Activated gamma-delta T cell (primary cell): ENCODE data around the gene DRD4.

Source experiments
- DNase-seq: peaks from one replicate; lab custom pipeline; 2025; lab: John Stamatoyannopoulos, UW

The DRD4 gene

GRCh38 chr11:621838-622237, 15.2 kb upstream of the DRD4 start:
- DNase-seq, result no peak

GRCh38 chr11:623349-623869, 13.7 kb upstream of the DRD4 start:
- DNase-seq, result no peak

DNA sequence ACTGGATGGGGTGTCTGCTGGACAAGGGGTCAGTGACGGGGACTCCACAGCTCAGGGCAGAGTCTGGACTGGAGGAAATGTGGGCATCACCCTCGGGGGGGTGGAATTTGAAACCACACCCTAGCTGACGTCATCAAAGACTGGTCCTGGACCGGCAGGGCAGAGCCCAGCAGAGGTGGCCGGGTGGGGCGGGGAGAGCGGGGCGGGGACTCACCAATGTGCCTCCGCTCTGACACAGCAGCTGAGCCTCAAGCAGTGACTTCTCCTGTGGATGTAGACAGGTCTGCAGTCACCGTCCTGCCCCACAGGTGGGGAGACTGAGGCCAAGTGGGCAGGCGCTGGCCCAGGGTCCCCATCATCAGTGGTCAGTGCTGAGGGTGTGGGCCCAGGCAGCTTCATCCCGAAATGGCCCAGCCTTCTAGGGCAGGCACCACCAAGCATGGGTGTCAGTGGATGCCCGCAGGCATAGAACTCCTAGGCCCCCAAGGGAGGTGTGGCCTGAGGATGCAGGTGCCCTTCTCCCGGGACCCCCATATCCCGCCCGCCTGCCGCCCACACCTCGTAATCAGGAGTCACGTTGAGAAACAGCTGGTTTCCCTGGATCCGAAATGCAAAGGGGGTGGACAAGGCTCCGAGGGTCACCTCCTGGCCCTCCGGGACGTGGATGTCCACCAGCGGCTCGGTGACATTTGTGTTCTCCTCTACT, 12.9 kb upstream of the DRD4 start:
- DNase-seq, result no peak

- no peak for DNase-seq
These were observed 12.1 kb upstream of the DRD4 start, which contains the start of gene CDHR5 for GRCh38 chr11:624705-625635. Gene CDHR5 (minus strand): TSS chr11:624955. CDS start chr11:624902, 53 bp downstream.

GRCh38 chr11:625636-626268, 11.3 kb upstream of the DRD4 start:
- DNase-seq, result no peak

- no peak for DNase-seq
These were observed 10.4 kb upstream of the DRD4 start, which contains the start of gene SCT for GRCh38 chr11:626475-627307. Gene SCT (minus strand): TSS chr11:627181. CDS start chr11:627143, 38 bp downstream.

GRCh38 chr11:627308-627576, 9.8 kb upstream of the DRD4 start:
- no peak for DNase-seq

DNA sequence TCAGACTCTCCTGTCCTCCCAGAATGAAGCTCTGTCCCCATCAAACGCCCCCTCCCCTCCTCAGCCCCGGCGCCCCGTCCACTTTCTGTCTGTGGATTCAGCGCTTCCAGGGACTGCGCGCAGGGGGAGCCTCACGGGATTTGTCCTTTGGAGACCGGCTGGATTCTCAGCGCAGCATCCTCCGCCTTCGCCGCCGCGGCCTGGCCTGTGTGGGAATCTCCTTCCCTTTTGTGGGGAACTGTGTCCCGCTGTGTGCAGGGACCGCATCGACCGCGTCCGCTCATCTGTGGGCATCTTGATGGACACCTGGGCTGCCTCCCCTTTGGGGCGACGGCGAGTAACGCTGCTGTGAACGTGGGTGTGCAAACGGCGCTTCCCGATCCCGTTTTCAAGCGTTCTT, 9.0 kb upstream of the DRD4 start:
- DNase-seq, result no peak

DNA sequence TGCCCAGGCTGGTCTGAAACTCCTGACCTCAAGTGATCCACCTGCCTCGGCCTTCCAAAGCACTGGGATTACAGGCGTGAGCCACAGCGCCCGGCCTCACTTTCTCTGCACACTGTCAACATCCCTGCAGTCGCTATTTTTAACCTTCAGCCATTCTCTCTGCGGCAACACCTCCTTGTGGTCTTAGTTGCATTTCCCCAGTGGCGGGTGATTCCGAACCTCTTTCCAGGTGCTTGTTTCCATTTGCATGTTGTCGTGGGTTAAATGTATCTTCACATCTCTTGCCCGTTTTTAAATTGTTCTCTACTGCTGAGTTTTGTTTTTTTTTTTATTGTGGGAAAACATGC, 7.9 kb upstream of the DRD4 start:
- DNase-seq, result no peak

DNA sequence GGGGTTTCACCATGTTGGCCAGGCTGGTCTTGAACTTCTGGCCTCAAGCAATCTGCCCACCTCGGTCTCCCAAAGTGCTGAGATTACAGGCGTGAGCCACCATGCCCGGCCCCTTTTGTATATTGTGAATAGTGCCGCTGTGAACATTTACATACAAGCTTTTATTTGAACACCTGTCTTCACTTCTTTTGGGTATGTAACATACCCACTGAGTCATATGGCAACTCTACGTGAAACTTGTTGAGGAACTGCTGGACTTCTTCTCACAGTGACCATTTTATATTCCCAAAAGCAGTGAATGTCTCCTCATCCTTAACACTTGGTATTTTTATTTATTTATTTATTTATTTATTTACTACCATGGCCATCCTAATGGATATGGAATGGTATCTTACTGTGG, 6.2 kb upstream of the DRD4 start:
- DNase-seq, result no peak

DNA sequence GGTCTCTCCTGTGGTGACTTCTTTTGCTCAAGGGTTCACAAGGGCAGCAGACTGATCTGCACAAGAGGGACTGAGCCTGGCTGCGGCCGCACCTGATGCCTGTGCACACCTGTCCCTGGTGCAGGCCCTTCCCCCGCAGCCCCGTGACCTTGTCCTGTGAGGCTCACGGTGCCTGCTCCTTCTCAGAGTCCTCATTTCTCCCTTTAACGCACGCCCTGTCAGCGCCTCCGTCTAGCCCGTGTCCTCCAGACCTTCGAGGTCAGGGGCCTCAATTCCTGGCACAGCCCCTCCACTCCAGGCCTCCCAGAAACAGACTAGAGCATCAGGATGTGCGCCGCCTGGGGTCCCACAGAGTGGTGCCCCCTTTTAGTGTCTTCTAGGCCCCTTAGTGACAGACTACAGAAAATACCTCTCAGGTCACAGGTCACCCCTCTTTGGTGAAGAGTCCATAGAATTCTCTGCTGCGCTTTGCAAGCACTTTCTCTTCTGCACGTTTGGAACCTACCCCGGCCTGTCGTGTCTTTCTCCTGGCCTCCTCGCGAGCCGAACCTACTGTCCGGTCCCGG, 1.0 kb upstream of the DRD4 start:
- DNase-seq, result no peak

DNA sequence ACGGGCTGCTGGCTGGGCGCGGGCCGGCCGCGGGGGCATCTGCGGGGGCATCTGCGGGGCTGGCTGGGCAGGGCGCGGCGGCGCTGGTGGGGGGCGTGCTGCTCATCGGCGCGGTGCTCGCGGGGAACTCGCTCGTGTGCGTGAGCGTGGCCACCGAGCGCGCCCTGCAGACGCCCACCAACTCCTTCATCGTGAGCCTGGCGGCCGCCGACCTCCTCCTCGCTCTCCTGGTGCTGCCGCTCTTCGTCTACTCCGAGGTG, 194 bp downstream of the DRD4 start:
- DNase-seq, result no peak

DNA sequence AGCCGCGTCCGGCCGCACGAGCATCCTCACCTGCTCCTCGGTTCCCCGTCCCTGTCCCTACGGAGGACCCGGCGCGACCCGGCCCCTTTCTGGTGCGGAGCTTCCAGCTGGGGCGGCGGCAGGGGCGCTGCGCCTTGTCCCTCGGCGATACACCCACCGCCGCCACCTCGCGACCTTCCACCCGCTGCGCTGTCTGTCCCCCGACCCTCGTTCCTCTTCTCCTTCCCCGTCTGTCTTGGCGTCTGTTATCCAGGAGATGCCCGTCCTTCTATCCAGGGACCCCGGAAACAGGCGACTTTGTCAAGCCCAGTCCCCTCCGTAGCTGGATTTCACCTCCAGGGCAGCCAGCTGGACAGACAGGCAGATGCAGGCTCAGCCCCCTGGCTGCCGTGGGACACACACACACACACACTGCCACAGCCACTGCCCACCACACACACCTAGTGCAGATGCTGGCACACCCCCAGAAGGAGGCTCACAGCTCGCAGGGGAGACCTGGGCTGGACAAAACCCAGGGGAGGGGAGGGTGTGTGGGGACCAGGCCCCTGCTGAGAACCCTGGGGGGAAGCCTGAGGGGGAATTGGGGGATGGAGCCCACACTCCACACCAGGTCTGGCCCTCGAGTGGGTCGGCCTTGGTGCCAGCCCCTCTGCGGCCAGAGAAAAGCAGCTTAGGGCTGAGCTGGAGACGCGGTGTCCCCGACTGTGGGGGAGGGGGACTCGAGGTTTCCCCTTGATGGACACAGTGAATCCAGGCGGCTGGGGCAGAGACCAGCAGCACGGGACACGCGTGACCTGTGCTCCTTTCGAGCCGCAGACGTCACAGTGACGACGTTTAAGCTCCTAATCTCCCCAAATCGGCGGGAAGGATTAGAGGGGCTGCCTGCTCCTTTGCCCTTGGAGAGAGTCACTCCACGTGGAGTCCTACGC, 788 bp downstream of the DRD4 start:
- no peak for DNase-seq

DNA sequence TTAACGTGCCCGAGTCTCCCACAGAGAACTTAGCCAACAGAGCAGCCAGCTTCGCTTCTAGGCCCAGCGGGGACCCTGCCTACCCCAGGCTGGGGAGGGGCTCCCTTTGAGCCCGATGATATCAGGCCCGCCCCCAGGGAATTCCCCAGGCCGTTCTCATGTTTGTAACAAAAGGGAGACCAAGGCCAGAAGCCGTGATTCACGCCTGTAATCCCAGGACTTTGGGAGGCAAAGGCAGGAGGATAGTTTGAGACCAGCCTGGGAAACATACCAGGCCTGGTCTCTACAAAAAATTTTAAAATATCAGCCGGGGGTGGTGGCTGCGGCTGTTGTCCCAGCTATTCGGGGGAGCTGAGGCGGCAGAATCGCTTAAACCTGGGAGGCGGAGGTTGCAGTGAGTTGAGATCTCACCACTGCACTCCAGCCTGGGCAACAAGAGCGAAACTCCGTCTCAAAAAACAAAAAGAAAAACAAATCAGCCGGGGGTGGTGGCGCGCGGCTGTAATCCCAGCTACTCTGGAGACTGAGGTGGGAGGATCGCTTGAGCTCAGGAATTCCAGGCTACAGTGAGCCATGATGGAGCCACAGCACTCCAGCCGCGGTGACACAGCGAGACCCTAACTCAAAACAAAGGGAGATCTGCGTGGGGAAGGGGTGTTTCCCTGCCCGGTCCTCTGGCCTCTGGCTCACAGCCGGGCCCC, 1.7 kb downstream of the DRD4 start:
- DNase-seq, result no peak

DNA sequence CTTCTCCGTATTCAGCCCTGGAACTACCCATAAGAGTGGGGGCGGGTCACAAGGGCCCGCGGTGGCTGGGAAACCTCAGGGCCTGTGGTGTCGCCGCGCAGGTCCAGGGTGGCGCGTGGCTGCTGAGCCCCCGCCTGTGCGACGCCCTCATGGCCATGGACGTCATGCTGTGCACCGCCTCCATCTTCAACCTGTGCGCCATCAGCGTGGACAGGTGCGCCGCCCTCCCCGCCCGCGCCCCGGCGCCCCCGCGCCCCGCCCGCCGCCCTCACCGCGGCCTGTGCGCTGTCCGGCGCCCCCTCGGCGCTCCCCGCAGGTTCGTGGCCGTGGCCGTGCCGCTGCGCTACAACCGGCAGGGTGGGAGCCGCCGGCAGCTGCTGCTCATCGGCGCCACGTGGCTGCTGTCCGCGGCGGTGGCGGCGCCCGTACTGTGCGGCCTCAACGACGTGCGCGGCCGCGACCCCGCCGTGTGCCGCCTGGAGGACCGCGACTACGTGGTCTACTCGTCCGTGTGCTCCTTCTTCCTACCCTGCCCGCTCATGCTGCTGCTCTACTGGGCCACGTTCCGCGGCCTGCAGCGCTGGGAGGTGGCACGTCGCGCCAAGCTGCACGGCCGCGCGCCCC, 2.4 kb downstream of the DRD4 start:
- no peak for DNase-seq

DNA sequence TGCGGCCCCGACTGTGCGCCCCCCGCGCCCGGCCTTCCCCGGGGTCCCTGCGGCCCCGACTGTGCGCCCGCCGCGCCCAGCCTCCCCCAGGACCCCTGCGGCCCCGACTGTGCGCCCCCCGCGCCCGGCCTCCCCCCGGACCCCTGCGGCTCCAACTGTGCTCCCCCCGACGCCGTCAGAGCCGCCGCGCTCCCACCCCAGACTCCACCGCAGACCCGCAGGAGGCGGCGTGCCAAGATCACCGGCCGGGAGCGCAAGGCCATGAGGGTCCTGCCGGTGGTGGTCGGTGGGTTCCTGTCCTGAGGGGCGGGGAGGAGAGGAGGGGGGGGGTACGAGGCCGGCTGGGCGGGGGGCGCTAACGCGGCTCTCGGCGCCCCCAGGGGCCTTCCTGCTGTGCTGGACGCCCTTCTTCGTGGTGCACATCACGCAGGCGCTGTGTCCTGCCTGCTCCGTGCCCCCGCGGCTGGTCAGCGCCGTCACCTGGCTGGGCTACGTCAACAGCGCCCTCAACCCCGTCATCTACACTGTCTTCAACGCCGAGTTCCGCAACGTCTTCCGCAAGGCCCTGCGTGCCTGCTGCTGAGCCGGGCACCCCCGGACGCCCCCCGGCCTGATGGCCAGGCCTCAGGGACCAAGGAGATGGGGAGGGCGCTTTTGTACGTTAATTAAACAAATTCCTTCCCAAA, 3.1 kb downstream of the DRD4 start:
- no peak for DNase-seq

DNA sequence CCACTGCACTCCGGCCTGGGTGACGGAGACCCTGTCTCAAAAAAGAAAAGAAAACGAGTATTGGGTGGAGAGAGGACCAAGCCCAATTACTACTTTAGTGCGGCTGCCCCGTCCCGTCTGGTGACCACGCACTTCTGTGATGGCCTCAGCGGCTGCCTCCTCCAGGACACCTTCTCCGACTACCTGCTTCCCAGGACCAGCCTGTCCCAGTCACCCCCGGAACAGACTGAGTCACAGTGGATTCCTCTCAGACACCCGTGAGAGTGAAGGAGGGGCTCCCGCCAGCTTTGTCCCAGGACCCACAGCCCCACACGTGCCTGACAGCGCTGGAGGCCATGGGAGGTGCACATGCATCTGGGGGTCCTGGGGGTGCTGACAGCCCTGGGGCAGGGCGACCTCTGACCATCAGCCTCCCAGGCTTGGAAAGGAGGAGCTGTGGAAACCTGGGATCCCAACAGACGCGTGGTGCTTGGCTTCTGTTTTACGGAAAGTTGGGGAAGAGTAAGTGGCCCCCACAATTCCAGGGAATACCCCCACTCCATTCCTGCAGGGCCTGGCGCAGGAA, 4.8 kb downstream of the DRD4 start:
- DNase-seq, result no peak

- no peak for DNase-seq
These were observed 6.3 kb downstream of the DRD4 start for GRCh38 chr11:643366-643765.
